ENCODE measurements around the gene LARP4B.

LARP4B gene
- 90.1 reads per million, percentile 80 among the genes with 10 or more reads in this experiment for total RNA-seq

- peak; percentile 93 for DNase-seq
Observed at GRCh38 chr10:931326-932318, at the start of gene LARP4B. LARP4B (minus strand) TSS chr10:931705; CDS start chr10:885721, 45,984 bp downstream.

GRCh38 chr10:980468-981093, 49.1 kb upstream of the LARP4B start:
- DNase-seq: no peak

- DNase-seq: no peak
Observed at GRCh38 chr10:978826-979421, 47.4 kb upstream of the LARP4B start.

GRCh38 chr10:976316-976715, 44.8 kb upstream of the LARP4B start:
- DNase-seq: no peak

- DNase-seq: no peak
Observed at GRCh38 chr10:974785-975074, 43.2 kb upstream of the LARP4B start.

GRCh38 chr10:974038-974784, 42.7 kb upstream of the LARP4B start:
- no peak for DNase-seq

- DNase-seq: no peak
Observed at GRCh38 chr10:972763-973162, 41.3 kb upstream of the LARP4B start.

- DNase-seq: no peak
Observed at GRCh38 chr10:971613-972012, 40.1 kb upstream of the LARP4B start.

- DNase-seq: no peak
Observed at GRCh38 chr10:971150-971542, 39.6 kb upstream of the LARP4B start.

GRCh38 chr10:970311-971149, 39.0 kb upstream of the LARP4B start:
- DNase-seq: no peak

GRCh38 chr10:969473-970150, 38.1 kb upstream of the LARP4B start:
- DNase-seq: no peak

GRCh38 chr10:968546-969199, 37.2 kb upstream of the LARP4B start:
- DNase-seq: no peak

- DNase-seq: no peak
Observed at GRCh38 chr10:966466-967235, 35.1 kb upstream of the LARP4B start.

- no peak for DNase-seq
Observed at GRCh38 chr10:964988-965417, 33.5 kb upstream of the LARP4B start.

- DNase-seq: no peak
Observed at GRCh38 chr10:964321-964987, 32.9 kb upstream of the LARP4B start.

GRCh38 chr10:963655-964054, 32.1 kb upstream of the LARP4B start:
- no peak for DNase-seq

GRCh38 chr10:963186-963585, 31.7 kb upstream of the LARP4B start:
- no peak for DNase-seq

GRCh38 chr10:962342-962741, 30.8 kb upstream of the LARP4B start:
- DNase-seq: no peak

GRCh38 chr10:958856-959255, 27.4 kb upstream of the LARP4B start:
- no peak for DNase-seq

Measured in effector CD4-positive, alpha-beta T cell (primary cell).